GM21390 (cell line): ENCODE data around the gene CRYBA1.
"Not testable (repeated sequence)": the region's sequence is repeated elsewhere in the genome, so short reads cannot be mapped to it uniquely, and the experiment has no call there.

Experiments used
- ATAC-seq: cut with Tn5 transposase; IDR thresholded peaks from one replicate; pipeline ENCODE4 v1.9.1; 2021; ENCODE audit not compliant: unreplicated experiment

Gene CRYBA1, protein sequence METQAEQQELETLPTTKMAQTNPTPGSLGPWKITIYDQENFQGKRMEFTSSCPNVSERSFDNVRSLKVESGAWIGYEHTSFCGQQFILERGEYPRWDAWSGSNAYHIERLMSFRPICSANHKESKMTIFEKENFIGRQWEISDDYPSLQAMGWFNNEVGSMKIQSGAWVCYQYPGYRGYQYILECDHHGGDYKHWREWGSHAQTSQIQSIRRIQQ

GRCh38 chr17:29246628-29247027 is at the start of gene CRYBA1:
TSS of gene CRYBA1 (plus strand) at chr17:29246859. CDS start at chr17:29246864, 5 bp downstream.
- no peak for ATAC-seq

DNA sequence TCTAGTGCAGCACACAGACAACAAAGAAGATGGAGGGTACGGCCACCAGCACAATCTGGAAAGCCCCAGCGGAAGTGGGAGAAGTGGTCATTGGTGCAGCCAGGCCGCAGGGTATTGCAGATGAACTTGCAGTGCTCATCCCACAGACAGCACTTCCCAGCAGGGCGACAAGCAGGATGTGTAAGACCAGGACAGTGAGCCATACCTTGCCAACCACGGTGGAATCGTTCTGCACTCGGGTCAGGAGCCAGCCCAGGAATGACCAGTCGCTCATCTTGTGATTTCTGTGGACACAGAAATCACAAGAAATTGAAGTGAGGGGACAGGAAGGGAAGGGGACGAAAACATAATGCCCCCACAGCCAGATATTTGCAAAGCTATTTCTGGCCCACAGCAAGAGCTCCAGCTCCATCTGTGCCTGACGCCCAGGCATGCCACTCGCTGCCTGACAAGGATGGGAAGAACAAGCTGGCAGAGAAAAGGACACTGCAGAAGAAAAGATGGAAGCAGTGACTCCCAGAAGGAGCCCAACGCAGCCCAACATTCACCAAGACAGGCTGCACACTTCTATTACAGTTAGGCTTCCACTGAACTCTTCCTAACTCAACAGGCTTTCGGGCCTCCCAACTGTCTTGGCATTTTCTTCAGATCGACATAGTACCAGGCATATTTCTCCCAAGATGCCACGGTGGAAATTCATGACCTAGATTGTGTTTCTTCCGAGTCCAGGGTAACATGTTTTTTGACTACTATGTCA is 49.0 kb upstream of the CRYBA1 start:
- no peak for ATAC-seq

GRCh38 chr17:29204068-29204804 is 42.4 kb upstream of the CRYBA1 start:
- ATAC-seq = not testable (repeated sequence)

DNA sequence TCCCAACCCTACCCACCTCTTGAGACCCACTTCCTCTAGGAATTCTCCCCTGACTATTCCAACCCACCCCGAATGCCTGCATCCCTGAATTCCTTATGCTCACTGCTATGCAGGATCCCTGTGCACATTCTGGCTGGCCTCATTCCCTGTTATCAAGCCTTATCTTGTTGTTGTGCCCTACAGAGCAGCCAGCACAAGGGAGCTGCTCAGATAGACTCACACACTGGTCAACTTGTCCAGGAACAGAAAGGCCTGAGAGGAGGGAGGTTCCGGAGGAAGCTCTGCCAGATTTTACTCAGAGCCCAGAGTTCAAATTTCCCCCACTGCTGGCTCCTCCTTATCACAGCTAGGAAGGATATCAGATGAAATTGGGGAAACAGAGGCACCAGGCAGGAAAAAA is 41.6 kb upstream of the CRYBA1 start:
- ATAC-seq = no peak

- no peak for ATAC-seq
These were observed 38.7 kb upstream of the CRYBA1 start for GRCh38 chr17:29207975-29208374.

DNA sequence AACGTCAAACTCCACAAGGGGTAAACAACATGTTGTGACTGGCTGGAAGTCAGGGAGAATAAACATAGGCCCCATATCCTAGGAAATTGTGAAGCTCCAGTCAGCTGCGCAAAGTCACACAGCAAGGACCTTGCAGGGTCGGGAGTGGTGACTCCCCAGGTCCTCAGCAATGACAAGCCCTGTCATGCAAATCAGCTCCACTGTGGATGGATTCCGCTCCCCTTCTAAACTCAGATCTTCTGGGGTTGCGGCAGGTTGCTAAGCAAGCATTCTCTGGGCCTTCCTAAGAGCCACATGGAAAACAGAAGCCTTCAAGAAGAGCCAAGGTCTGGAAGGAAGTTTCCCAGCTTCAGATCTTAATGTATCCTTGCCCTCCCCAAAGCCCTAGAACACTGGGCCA is 37.6 kb upstream of the CRYBA1 start:
- no peak for ATAC-seq

DNA sequence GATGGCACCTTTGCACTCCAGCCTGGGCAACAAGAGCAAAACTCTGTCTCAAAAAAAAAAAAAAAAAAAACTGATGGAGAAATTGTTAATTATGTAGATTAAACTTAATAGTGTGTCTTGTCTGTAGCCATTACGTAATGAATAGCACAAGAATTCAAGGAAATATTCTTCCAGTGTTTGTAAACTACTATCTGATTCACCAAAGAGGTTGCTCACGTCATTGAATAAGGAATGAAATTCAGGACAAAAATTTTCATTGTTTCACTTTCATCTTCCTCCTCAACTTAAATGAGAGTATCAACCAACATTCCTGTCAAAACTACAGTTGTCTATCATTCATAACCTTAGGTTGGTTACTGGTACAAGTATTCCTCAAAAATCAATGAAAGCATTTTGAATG is 35.8 kb upstream of the CRYBA1 start:
- no peak for ATAC-seq

GRCh38 chr17:29212094-29212631 is 34.5 kb upstream of the CRYBA1 start:
- no peak for ATAC-seq

DNA sequence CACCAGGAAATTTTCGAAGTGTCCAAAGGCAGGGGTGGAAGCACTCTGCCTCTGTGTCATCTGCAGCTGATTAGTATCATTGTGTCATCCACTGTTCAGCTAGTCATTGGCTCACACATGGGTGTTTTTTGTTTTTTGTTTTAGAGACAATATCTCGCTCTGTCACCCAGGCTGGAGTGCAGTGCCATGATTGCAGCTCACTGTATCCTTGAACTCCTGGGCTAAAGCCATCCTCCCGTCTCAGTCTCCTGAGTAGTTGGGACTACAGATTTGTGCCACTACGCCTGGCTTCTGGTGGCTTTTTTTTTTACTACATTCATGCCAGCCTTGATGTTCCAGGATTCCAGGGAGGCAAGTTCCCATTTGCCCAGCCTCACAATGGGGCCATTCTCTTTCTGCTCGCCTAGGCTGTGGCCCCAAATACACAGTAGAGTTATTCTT is 34.0 kb upstream of the CRYBA1 start:
- ATAC-seq = no peak

DNA sequence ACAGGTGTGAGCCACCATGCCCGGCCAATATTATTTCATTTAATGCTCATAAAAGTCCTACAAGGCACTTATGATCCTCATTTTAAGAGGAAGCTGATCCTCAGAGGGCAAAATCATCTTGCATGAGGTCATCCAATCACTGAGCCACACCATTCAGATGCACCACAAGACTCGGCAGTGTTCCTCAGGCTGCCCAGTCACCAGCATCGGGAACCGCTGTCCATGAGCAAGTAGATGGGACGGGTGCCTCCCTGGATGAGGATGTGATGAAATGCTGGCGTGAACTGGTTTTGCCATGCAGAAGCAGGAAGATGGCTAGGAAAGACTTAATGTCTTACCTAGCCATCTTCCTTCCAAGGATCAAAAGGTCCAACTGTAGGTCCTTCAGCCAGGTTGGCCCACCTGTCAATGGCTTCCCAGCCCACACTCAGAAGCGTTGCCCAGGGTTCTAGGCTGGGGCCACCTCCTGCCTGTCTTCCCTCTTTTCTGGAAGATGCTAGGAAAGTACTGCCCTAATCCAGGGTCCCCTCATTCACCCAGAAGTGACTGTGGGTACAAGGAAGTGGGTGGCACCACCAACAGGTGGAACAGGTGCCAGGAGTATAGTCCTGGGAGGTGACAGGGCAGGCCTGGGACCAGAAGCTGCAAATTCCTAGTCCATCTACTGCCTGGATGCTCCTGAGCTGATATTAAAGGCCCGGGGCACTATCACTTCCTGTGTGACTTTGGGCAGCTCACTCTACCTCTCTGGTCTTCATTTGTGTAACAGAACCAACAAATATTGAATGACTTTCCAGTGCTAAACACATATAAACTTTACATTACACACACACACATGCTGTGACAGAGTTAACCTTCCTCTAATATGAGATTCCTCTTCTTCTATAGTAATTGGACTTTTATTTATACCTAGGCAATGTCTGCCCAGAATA is 32.2 kb upstream of the CRYBA1 start:
- no peak for ATAC-seq

- no peak for ATAC-seq
These were observed 31.5 kb upstream of the CRYBA1 start for GRCh38 chr17:29215174-29215573.

DNA sequence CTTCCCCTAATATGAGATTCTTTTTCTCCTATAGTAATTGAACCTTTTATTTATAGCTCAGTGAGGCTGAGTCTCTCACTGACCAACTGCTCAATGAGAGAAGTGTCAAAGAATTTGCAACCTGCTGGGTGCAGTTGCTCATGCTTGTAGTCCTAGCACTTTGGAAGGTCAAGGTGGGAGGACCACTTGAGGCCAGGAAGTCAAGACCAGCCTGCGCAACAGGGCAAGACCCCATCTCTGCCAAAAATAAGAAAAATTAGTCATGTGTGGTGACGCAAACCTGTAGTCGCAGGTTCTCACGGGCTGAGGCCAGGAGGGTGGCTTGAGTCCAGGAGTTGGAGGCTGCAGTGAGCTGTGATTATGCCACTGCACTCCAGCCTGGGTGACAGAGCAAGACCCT is 30.9 kb upstream of the CRYBA1 start:
- ATAC-seq = no peak

- no peak for ATAC-seq
These were observed 30.5 kb upstream of the CRYBA1 start for GRCh38 chr17:29216181-29216580.

DNA sequence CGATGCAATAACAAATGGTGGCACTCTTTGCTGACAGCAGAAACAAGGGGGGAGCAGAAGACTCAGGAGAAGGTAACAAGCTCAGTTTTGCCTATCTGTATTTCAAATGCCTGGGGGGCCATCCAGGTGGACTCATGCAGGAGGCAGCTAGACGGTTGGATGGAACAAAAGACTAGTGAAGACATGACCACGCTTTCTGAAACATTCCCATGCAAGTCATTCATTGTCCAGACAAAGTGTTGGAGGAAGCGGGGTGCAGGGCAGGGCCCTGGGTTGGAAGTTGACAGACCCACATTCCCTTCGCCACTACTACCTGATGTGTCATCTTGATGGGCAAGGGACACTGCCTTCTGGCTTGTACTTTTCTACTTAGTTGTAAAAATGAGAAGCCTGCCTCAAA is 29.8 kb upstream of the CRYBA1 start:
- no peak for ATAC-seq

- no peak for ATAC-seq
These were observed 27.1 kb upstream of the CRYBA1 start for GRCh38 chr17:29219378-29220047.

DNA sequence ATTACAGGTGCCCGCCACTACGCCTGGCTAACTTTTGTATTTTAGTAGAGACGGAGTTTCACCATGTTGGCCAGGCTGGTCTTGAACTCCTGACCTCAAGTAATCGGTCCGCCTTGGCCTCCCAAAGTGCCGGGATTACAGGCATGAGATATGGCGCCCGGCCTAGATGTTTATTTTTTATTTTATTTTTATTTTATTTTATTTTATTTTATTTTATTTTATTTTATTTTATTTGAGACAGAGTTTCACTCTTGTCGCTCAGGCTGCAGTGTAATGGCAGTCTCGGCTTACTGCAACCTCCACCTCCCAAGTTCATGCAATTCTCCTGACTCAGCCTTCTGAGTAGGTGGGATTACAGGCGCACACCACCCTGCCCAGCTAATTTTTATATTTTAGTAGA is 25.3 kb upstream of the CRYBA1 start:
- not testable (repeated sequence) for ATAC-seq

GRCh38 chr17:29225396-29225795 is 21.3 kb upstream of the CRYBA1 start:
- no peak for ATAC-seq

DNA sequence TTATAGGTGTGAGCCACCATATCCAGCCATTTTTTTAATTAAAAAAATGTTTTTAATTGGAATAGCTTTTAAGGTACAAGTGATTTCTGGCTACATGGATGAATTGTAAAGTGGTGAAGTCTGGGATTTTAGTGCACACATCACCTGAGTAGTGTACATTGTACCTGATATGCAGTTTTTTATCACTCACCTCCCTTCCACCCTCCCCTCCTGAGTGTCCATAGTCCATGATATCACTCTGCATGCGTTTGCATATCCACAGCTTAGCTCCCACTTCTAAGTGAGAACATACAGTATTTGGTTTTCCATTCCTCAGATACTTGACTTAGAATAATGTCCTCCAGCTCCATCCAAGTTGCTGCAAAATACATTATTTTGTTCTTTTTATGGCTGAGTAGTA is 13.4 kb upstream of the CRYBA1 start:
- ATAC-seq = no peak

DNA sequence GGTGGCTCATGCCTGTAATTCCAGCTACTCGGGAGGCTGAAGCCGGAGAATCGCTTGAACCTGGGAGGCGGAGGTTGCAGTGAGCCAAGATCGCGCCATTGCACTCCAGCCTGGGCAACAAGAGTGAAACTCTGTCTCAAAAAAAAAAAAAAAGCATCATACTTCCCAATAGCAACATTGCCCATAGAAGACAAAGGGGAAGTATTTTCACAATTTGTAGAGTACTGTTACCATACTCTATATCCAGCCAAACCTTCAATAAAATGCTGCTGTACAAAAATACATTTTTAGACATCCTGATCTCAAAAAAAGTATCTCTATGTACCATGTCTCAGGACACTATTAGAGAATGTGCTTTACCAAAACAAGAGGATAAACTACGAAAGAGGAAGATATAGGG is 11.7 kb upstream of the CRYBA1 start:
- ATAC-seq = not testable (repeated sequence)

- ATAC-seq = no peak
These were observed 10.8 kb upstream of the CRYBA1 start for GRCh38 chr17:29235904-29236303.
